OCI-LY3 (cell line): ENCODE results near the gene KCND1.
A peak's percentile ranks its signal among the peaks of the same experiment; 100 is the strongest.

Source experiments
- H2AFZ ChIP-seq: fragments of 200-600, 300-600 bp; shearing (Covaris generic); 2 replicates; pipeline ENCODE4 v1.6.0; 2014; ENCODE audit warnings: antibody characterized with exemption, low read depth, low read length
- H3K27ac ChIP-seq: fragments of 200-600, 300-600 bp; sonication (generic); 2 replicates; pipeline ENCODE4 v1.5.1; 2014; ENCODE audit warnings: mild to moderate bottlenecking, low read length, moderate library complexity, mixed read lengths
- H3K27me3 ChIP-seq: fragments of 200-600, 300-600 bp; sonication (generic); 2 replicates; pipeline ENCODE4 v1.6.1; 2014; ENCODE audit warnings: low read depth, low read length, mixed read lengths
- H3K36me3 ChIP-seq: fragments of 200-600, 300-600 bp; sonication (generic); replicated peaks from 2 replicates; pipeline ENCODE3; 2014; ENCODE audit warnings: low read depth, low read length, mixed read lengths
- H3K4me1 ChIP-seq: fragments of 300-600, 200-600 bp; sonication (generic); 2 replicates; pipeline ENCODE4 v1.6.1; 2014; ENCODE audit warnings: low read length, mixed read lengths
- H3K4me2 ChIP-seq: fragments of 200-600, 300-600 bp; sonication (generic); 2 replicates; pipeline ENCODE4 v1.6.1; 2014; ENCODE audit warnings: low read length, mixed read lengths
- H3K4me3 ChIP-seq: fragments of 300-600, 200-600 bp; sonication (generic); 2 replicates; pipeline ENCODE4 v1.5.1; 2014; ENCODE audit warnings: antibody characterized with exemption, mild to moderate bottlenecking, low read length, moderate library complexity
- H3K79me2 ChIP-seq: fragments of 300-600, 200-600 bp; shearing (Covaris generic); 2 replicates; pipeline ENCODE4 v1.6.1; 2014; ENCODE audit warnings: mild to moderate bottlenecking, low read length, mixed read lengths
- H3K9ac ChIP-seq: fragments of 300-600, 200-600 bp; shearing (Covaris generic); 2 replicates; pipeline ENCODE4 v1.6.0; 2014; ENCODE audit warnings: mild to moderate bottlenecking, low read length, moderate library complexity
- H3K9me3 ChIP-seq: fragments of 200-600, 300-600 bp; shearing (Covaris generic); 2 replicates; pipeline ENCODE4 v1.6.1; 2014; ENCODE audit warnings: low read length, mixed read lengths; ENCODE audit not compliant: insufficient read depth
- H4K20me1 ChIP-seq: fragments of 200-600, 300-600 bp; sonication (generic); 2 replicates; pipeline ENCODE4 v1.6.1; 2016; ENCODE audit warnings: low read length, mixed read lengths; ENCODE audit not compliant: insufficient read depth
- EZH2phosphoT487 ChIP-seq: fragments of 200-600 bp; shearing (Covaris generic); IDR thresholded peaks from 2 replicates; pipeline ENCODE4 v1.6.1; 2018; ENCODE audit warnings: antibody characterized with exemption, mixed run types, low read depth
- TF ChIP-seq, protein P1 (sequence below): fragments of 200-600, 300-600 bp; sonication (generic); IDR thresholded peaks from 2 replicates; pipeline ENCODE4 v1.5.1; 2014; ENCODE audit warnings: antibody characterized with exemption, low read length, low read depth

Gene KCND1

DNA sequence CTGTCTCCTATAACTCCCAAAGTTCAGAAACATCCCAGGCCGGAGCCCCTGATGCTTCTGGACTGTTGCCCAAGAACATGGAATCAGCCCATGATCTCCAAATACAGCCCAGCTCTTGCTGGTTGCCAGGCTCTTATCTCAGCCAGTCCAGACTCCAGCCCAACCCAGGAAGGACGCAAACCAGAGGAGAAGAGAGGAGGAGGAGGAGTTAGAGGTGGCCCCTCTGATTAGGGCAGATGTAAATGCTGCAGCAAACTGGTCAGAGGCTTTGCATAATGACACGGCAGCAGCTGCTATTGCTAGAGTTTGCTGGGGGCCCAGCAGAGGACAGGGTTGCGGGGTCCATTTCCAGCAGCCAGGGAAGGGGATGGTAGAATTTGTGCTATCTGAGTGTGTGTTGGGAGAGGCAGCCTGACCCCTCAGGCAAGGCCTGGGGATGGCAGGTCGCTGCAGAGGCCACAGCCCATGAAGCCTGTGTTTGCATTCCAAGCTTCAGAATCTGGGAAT, 10.0 kb downstream of the KCND1 start:
- Histone ChIP-seq H3K79me2 (peaks cover 12% of the 10 kb centered on the region), H3K9ac (no peak overlapping the region), H3K9me3 (no peaks in the 10 kb centered on the region), H4K20me1 (no peaks in the 10 kb centered on the region), H3K4me2 (no peak overlapping the region), H3K4me3 (no peak overlapping the region), H2AFZ (no peak overlapping the region), H3K27me3 (no peaks in the 10 kb centered on the region), H3K4me1 (peaks cover 26% of the 10 kb centered on the region), H3K36me3 (no peaks in the 10 kb centered on the region), H3K27ac (no peak overlapping the region)
- TF ChIP-seq, protein P1, sequence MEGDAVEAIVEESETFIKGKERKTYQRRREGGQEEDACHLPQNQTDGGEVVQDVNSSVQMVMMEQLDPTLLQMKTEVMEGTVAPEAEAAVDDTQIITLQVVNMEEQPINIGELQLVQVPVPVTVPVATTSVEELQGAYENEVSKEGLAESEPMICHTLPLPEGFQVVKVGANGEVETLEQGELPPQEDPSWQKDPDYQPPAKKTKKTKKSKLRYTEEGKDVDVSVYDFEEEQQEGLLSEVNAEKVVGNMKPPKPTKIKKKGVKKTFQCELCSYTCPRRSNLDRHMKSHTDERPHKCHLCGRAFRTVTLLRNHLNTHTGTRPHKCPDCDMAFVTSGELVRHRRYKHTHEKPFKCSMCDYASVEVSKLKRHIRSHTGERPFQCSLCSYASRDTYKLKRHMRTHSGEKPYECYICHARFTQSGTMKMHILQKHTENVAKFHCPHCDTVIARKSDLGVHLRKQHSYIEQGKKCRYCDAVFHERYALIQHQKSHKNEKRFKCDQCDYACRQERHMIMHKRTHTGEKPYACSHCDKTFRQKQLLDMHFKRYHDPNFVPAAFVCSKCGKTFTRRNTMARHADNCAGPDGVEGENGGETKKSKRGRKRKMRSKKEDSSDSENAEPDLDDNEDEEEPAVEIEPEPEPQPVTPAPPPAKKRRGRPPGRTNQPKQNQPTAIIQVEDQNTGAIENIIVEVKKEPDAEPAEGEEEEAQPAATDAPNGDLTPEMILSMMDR: no peak
- no peak for TF ChIP-seq EZH2phosphoT487

DNA sequence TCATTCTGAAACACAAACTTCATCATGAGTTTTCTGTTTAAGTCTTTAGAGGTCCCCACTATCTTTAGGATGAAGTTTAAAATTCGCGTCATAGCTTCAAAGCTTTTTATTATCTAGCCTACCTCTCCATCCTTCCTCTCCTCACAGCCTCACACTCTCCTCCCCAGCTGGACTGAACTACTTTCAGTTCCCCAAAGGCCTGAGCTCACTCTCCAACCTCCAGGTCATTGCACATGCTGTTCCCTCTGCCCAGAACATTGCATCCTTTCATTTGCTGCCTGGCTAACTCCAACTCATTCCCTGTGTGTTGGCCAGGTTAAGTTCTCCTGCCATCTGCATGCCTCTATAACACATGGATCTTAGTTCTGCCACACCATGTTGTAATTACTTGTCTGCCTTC, 11.4 kb downstream of the KCND1 start:
- Histone ChIP-seq H3K4me3 (no peak overlapping the region), H3K9me3 (no peaks in the 10 kb centered on the region), H3K36me3 (peaks cover 7% of the 10 kb centered on the region), H3K27ac (no peak overlapping the region), H3K79me2 (peaks cover 26% of the 10 kb centered on the region), H3K9ac (no peak overlapping the region), H2AFZ (no peak overlapping the region), H3K27me3 (no peaks in the 10 kb centered on the region), H4K20me1 (peaks cover 7% of the 10 kb centered on the region; the same call in 1 of the 2 replicates), H3K4me1 (peaks cover 35% of the 10 kb centered on the region), H3K4me2 (no peak overlapping the region)
- no peak for TF ChIP-seq EZH2phosphoT487
- TF ChIP-seq, protein P1: no peak

DNA sequence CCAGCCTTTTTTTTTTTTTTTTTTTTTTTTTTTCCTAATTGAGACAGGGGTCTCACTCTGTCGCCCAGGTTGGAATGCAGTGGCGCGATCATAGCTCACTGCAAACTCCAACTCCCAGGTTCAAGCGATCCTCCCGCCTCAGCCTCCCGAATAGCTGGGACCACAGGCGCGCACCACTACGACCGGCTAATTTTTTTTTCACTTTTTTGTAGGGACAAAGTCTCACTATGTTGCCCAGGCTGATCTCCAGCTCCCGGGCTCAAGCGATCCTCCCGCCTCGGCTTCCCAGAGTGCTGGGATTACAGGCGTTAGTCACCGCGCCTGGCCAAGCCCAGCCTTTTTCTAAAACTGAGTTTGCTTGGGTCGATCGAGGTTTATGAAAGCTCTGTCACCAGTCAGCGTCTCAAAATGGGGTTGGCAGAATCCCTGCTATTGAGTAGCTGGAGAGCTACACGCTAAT, 13.0 kb downstream of the KCND1 start:
- Histone ChIP-seq H3K9me3 (no peaks in the 10 kb centered on the region), H2AFZ (no peak overlapping the region), H4K20me1 (peaks cover 11% of the 10 kb centered on the region; the same call in 1 of the 2 replicates), H3K27ac (peak overlapping the region; percentile 61), H3K4me1 (peaks cover 34% of the 10 kb centered on the region), H3K27me3 (no peaks in the 10 kb centered on the region), H3K36me3 (peaks cover 10% of the 10 kb centered on the region), H3K4me2 (peak overlapping the region; percentile 90), H3K4me3 (peak overlapping the region; percentile 96), H3K9ac (peak overlapping the region; percentile 67), H3K79me2 (peaks cover 42% of the 10 kb centered on the region)
- TF ChIP-seq, protein P1: no peak
- TF ChIP-seq EZH2phosphoT487: no peak

GRCh38 chrX:48957827-48958634, 13.6 kb downstream of the KCND1 start:
- peaks cover 29% of the 10 kb centered on the region for H3K4me1 ChIP-seq
- peak overlapping the region; percentile 95 for H3K27ac ChIP-seq
- H2AFZ ChIP-seq: no peak overlapping the region; the same call in 1 of the 2 replicates
- peaks cover 11% of the 10 kb centered on the region; the same call in 1 of the 2 replicates for H4K20me1 ChIP-seq
- H3K4me2 ChIP-seq: peak overlapping the region; percentile 64
- no peak for TF ChIP-seq EZH2phosphoT487
- TF ChIP-seq, protein P1: no peak
- H3K9ac ChIP-seq: peak overlapping the region; percentile 85
- H3K4me3 ChIP-seq: peak overlapping the region; percentile 96
- peaks cover 10% of the 10 kb centered on the region for H3K36me3 ChIP-seq
- H3K9me3 ChIP-seq: no peaks in the 10 kb centered on the region
- H3K79me2 ChIP-seq: peaks cover 48% of the 10 kb centered on the region
- H3K27me3 ChIP-seq: no peaks in the 10 kb centered on the region
